Osteoblast (primary cell): ENCODE data around the gene PPP1R3D. TPM values are rescaled to one million over a fixed set of nuclear protein-coding genes. Genes with fewer than 3 reads are reported as not detected.

Experiments used
- DNase-seq: peaks from one replicate; pipeline ENCODE4 v3.0.0; 2011; ENCODE audit warnings: low spot score, mixed read lengths; ENCODE audit not compliant: insufficient read length; ENCODE audit errors: missing footprints
- H2AFZ ChIP-seq: 2 replicates; pipeline ENCODE4 v1.6.0; 2011; ENCODE audit warnings: mild to moderate bottlenecking, low read length
- H3K27ac ChIP-seq: 2 replicates; pipeline ENCODE4 v1.5.1; 2011; ENCODE audit warnings: mild to moderate bottlenecking, low read depth, low read length, moderate library complexity
- H3K27me3 ChIP-seq: 2 replicates; pipeline ENCODE4 v1.6.0; 2012; ENCODE audit warnings: mild to moderate bottlenecking, control low read depth, inconsistent platforms, low read length, moderate library complexity; ENCODE audit not compliant: insufficient read depth
- H3K36me3 ChIP-seq: 2 replicates; pipeline ENCODE4 v1.5.1; 2011; ENCODE audit warnings: mild to moderate bottlenecking, low read length, control low read depth, moderate library complexity; ENCODE audit not compliant: insufficient read depth
- H3K4me1 ChIP-seq: 2 replicates; pipeline ENCODE4 v1.5.1; 2011; ENCODE audit warnings: mild to moderate bottlenecking, low read length, control low read depth, moderate library complexity; ENCODE audit not compliant: insufficient read depth
- H3K4me2 ChIP-seq: 2 replicates; pipeline ENCODE4 v1.6.0; 2011; ENCODE audit warnings: mild to moderate bottlenecking, low read length; ENCODE audit not compliant: insufficient read depth
- H3K4me3 ChIP-seq: fragments of 200-600 bp; sonication (generic); 3 replicates; pipeline ENCODE4 v1.5.1; 2012; ENCODE audit warnings: mild to moderate bottlenecking, low read length, inconsistent platforms; ENCODE audit not compliant: insufficient read depth
- H3K79me2 ChIP-seq: 2 replicates; pipeline ENCODE4 v1.6.0; 2012; ENCODE audit warnings: mild to moderate bottlenecking, low read length, control low read depth, inconsistent platforms; ENCODE audit not compliant: insufficient read depth
- H3K9me3 ChIP-seq: 2 replicates; pipeline ENCODE4 v1.5.1; 2011; ENCODE audit warnings: low read depth, low read length, control low read depth
- H4K20me1 ChIP-seq: 2 replicates; pipeline ENCODE4 v1.6.0; 2012; ENCODE audit warnings: mild to moderate bottlenecking, low read length, control low read depth; ENCODE audit not compliant: insufficient read depth
- total RNA-seq: library from RNA; depleted of rRNA; stranded (reverse); fragments of >200 nt; gene quantifications from 2 replicates; pipeline ENCODE4 v1.2.3, GENCODE V29; 2012
- TF ChIP-seq, protein P1 (sequence below): IDR thresholded peaks from 2 replicates; pipeline ENCODE4 v1.5.1; 2011; ENCODE audit warnings: mild to moderate bottlenecking, low read depth, low read length, moderate library complexity; ENCODE audit errors: extremely low read depth

PPP1R3D gene
- total RNA-seq, 1 donor: 8.0 TPM

- no peak overlapping the region for H3K27ac ChIP-seq
- no peak overlapping the region for H3K4me3 ChIP-seq
- H3K4me2 ChIP-seq: no peak overlapping the region
- DNase-seq: no peak
- H2AFZ ChIP-seq: no peak overlapping the region
- TF ChIP-seq, protein P1, sequence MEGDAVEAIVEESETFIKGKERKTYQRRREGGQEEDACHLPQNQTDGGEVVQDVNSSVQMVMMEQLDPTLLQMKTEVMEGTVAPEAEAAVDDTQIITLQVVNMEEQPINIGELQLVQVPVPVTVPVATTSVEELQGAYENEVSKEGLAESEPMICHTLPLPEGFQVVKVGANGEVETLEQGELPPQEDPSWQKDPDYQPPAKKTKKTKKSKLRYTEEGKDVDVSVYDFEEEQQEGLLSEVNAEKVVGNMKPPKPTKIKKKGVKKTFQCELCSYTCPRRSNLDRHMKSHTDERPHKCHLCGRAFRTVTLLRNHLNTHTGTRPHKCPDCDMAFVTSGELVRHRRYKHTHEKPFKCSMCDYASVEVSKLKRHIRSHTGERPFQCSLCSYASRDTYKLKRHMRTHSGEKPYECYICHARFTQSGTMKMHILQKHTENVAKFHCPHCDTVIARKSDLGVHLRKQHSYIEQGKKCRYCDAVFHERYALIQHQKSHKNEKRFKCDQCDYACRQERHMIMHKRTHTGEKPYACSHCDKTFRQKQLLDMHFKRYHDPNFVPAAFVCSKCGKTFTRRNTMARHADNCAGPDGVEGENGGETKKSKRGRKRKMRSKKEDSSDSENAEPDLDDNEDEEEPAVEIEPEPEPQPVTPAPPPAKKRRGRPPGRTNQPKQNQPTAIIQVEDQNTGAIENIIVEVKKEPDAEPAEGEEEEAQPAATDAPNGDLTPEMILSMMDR: no peak
- no peaks in the 10 kb centered on the region for H3K27me3 ChIP-seq
- H4K20me1 ChIP-seq: no peaks in the 10 kb centered on the region
- H3K9me3 ChIP-seq: no peaks in the 10 kb centered on the region
- no peaks in the 10 kb centered on the region for H3K79me2 ChIP-seq
- H3K4me1 ChIP-seq: no peaks in the 10 kb centered on the region
- no peaks in the 10 kb centered on the region for H3K36me3 ChIP-seq
Measured at GRCh38 chr20:59925359-59925758, 14.7 kb downstream of the PPP1R3D start.

GRCh38 chr20:59923514-59923913 lies 16.6 kb downstream of the PPP1R3D start:
- H2AFZ ChIP-seq: no peak overlapping the region
- TF ChIP-seq, protein P1: no peak
- no peaks in the 10 kb centered on the region for H3K36me3 ChIP-seq
- no peak overlapping the region for H3K27ac ChIP-seq
- no peaks in the 10 kb centered on the region for H3K27me3 ChIP-seq
- H4K20me1 ChIP-seq: no peaks in the 10 kb centered on the region
- H3K4me1 ChIP-seq: no peaks in the 10 kb centered on the region
- no peaks in the 10 kb centered on the region for H3K9me3 ChIP-seq
- no peak for DNase-seq
- no peak overlapping the region for H3K4me2 ChIP-seq
- no peaks in the 10 kb centered on the region for H3K79me2 ChIP-seq
- H3K4me3 ChIP-seq: no peak overlapping the region

GRCh38 chr20:59920944-59921343 lies 19.2 kb downstream of the PPP1R3D start:
- Histone ChIP-seq H3K27me3 (no peaks in the 10 kb centered on the region), H3K36me3 (no peaks in the 10 kb centered on the region), H3K4me3 (no peak overlapping the region), H4K20me1 (no peaks in the 10 kb centered on the region), H3K79me2 (no peaks in the 10 kb centered on the region), H2AFZ (no peak overlapping the region), H3K27ac (no peak overlapping the region), H3K9me3 (no peaks in the 10 kb centered on the region), H3K4me2 (no peak overlapping the region), H3K4me1 (no peaks in the 10 kb centered on the region)
- TF ChIP-seq, protein P1: no peak
- no peak for DNase-seq

GRCh38 chr20:59912609-59913008 lies 27.5 kb downstream of the PPP1R3D start:
- Histone ChIP-seq H3K27me3 (no peaks in the 10 kb centered on the region), H3K36me3 (no peaks in the 10 kb centered on the region), H3K9me3 (no peaks in the 10 kb centered on the region), H3K27ac (no peak overlapping the region), H3K4me1 (no peaks in the 10 kb centered on the region), H3K79me2 (no peaks in the 10 kb centered on the region), H3K4me3 (no peak overlapping the region), H2AFZ (no peak overlapping the region), H3K4me2 (no peak overlapping the region), H4K20me1 (no peaks in the 10 kb centered on the region)
- TF ChIP-seq, protein P1: no peak
- no peak for DNase-seq
